Fibroblast of skin of left quadriceps (primary cell): Measurements from ENCODE around the gene ANKEF1.
"Not testable (repeated sequence)": the region's sequence is repeated elsewhere in the genome, so short reads cannot be mapped to it uniquely, and the experiment has no call there.

ENCODE experiments used
- DNase-seq, 2 experiments: peaks; one replicate each; pipeline ENCODE4 v3.0.0-alpha.2; 2013; ENCODE audit warnings: low read depth in 2 of 2

Gene ANKEF1

GRCh38 chr20:10032269-10032668 is 2.5 kb upstream of the ANKEF1 start:
- not testable (repeated sequence) for DNase-seq

- DNase-seq: no peak
These were observed 709 bp upstream of the ANKEF1 start for GRCh38 chr20:10033905-10034650.

GRCh38 chr20:10036321-10036720 is 1.5 kb downstream of the ANKEF1 start:
- not testable (repeated sequence) for DNase-seq

- DNase-seq: peak; percentile 20 to 37
These were observed 5.5 kb downstream of the ANKEF1 start for GRCh38 chr20:10040070-10040975.

GRCh38 chr20:10042086-10042485 is 7.3 kb downstream of the ANKEF1 start:
- DNase-seq: no peak

- no peak for DNase-seq
These were observed 12.6 kb downstream of the ANKEF1 start for GRCh38 chr20:10047427-10047826.

- no peak for DNase-seq
These were observed 16.4 kb downstream of the ANKEF1 start for GRCh38 chr20:10051185-10051584.

GRCh38 chr20:10059006-10059405 is 24.2 kb downstream of the ANKEF1 start:
- no peak for DNase-seq

GRCh38 chr20:10060226-10060625 is 25.4 kb downstream of the ANKEF1 start:
- DNase-seq: no peak

GRCh38 chr20:10061641-10062040 is 26.9 kb downstream of the ANKEF1 start:
- DNase-seq: no peak

- no peak for DNase-seq
These were observed 28.7 kb downstream of the ANKEF1 start for GRCh38 chr20:10063482-10063881.

GRCh38 chr20:10064611-10065010 is 29.8 kb downstream of the ANKEF1 start:
- peak; percentile 31 to 32 for DNase-seq

- DNase-seq: no peak
These were observed 30.5 kb downstream of the ANKEF1 start for GRCh38 chr20:10065154-10065833.

- DNase-seq: peak; percentile 72 to 78
These were observed 32.5 kb downstream of the ANKEF1 start for GRCh38 chr20:10067321-10067720.

GRCh38 chr20:10074513-10074912 is 39.7 kb downstream of the ANKEF1 start:
- DNase-seq: peak; percentile 75 to 80

GRCh38 chr20:10075606-10076005 is 40.8 kb downstream of the ANKEF1 start:
- no peak for DNase-seq

GRCh38 chr20:10076126-10077080 is 41.6 kb downstream of the ANKEF1 start:
- no peak for DNase-seq

GRCh38 chr20:10077081-10077471 is 42.3 kb downstream of the ANKEF1 start:
- DNase-seq: no peak

- no peak for DNase-seq
These were observed 43.1 kb downstream of the ANKEF1 start for GRCh38 chr20:10077886-10078285.

- DNase-seq: no peak
These were observed 43.6 kb downstream of the ANKEF1 start for GRCh38 chr20:10078403-10078802.

- peak; percentile 67 to 70 for DNase-seq
These were observed 45.2 kb downstream of the ANKEF1 start for GRCh38 chr20:10079964-10080363.
